Brain pericyte (primary cell): ENCODE data around the gene FITM2.
"Not testable (repeated sequence)": the region's sequence is repeated elsewhere in the genome, so short reads cannot be mapped to it uniquely, and the experiment has no call there.

Experiments used
- DNase-seq: peaks from one replicate; pipeline ENCODE4 v3.0.0-alpha.2; 2012; ENCODE audit warnings: low read depth, low spot score

FITM2 gene

DNA sequence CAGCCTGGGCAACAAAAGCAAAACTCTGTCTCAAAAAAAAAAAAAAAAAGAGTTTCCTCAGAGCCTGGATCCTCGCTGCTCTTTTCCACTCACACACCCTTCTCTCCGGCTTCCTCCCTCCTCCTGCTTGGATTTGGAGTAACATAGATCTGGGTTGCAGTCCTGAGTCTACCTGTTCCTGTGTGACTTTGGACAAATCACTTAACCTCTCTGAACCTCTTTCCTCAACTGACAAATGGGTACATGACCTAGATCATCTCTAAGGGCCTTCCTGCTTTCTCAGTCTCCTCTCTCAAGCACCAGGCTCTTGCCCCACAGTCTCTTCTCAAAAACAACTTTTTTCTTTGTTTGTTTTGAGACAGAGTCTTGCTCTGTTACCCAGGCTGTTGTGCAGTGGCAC, 20.2 kb upstream of the FITM2 start:
- no peak for DNase-seq

GRCh38 chr20:44328428-44328827, 17.4 kb upstream of the FITM2 start:
- DNase-seq = no peak

- DNase-seq = not testable (repeated sequence)
Observed at GRCh38 chr20:44327748-44328147, 16.7 kb upstream of the FITM2 start.

DNA sequence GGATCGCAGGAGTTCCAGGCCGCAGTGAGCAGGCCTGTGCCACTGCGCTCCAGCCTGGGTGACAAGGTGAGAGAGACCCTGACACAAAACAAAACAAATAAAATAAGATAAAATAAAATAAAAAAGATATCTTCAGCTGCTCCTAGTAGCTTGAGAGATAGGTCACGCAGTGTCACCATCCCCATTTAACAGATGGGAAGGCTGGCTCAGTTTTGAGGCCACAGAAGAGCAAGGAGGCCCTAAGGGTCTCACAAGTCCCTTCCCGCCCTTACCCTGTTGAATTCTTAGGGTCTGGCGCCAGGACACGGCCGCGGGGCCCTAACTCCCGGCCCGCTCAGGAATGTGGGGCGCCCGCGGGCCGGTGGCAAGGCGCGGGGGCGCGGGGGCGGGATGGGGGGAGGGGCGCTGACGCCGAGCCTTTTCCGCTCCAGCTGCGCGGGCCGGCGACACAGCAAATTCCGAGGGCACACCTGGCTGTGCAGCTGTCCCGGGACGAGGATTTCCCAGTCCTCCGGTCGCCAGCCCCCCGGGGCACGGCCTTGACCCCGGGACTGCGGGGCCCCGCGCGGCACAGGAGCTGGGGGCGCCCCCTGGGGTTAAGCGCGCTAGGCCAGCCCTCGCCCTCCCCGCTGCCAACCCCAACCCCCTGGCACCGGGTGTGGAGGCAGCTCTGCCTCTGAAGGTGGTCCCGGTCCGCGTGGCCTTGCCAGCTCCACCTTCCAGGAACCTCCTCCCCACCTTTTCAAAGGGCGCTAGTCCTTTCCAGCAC, 15.6 kb upstream of the FITM2 start:
- no peak for DNase-seq

- peak; percentile 22 for DNase-seq
Observed at GRCh38 chr20:44324343-44324742, 13.3 kb upstream of the FITM2 start.

DNA sequence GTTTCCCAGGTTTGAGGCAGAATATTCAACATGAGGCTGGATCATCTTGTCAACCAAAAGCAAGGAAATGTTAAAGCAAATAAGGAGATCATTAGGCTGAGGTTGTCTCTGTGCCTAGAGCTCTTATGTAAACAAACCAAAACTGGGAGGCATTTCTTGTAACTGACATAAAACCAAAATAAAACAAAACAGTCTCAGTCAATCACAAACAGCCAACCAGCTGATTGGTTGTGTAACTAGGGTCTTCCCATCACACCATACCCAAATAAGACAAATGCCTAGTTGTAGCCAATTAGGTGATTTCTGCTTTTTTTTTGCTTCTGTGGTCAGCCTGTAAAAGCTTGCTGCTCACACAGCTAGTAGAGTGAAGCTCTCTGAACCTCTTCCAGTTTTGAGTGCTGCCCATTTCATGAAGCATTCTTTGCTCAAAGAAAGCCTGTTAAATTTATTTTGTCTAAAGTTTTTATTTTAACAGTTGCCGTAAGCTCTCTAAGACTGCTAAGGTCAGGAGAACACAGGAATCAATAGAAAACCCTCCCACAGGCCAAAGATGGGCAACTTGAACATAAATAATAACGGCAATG, 8.9 kb upstream of the FITM2 start:
- DNase-seq = no peak

DNA sequence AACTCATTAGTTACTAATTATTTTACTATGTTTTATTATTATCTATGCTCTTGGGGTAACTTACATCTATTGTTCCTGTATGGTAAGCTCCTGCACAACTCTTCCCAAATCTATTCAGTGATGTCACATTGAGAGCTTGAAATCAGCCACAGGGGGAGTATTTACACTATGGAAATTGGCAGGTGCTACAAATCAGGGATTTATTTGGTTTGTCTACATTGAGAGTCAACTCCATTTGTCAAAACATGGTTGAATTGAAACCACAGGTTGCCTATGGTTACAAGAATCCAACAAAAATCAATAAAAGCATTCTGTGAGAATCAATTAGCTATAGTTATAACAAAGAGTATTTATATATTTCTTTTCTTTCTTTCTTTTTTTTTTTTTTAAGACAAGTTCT, 3.9 kb upstream of the FITM2 start:
- no peak for DNase-seq

DNA sequence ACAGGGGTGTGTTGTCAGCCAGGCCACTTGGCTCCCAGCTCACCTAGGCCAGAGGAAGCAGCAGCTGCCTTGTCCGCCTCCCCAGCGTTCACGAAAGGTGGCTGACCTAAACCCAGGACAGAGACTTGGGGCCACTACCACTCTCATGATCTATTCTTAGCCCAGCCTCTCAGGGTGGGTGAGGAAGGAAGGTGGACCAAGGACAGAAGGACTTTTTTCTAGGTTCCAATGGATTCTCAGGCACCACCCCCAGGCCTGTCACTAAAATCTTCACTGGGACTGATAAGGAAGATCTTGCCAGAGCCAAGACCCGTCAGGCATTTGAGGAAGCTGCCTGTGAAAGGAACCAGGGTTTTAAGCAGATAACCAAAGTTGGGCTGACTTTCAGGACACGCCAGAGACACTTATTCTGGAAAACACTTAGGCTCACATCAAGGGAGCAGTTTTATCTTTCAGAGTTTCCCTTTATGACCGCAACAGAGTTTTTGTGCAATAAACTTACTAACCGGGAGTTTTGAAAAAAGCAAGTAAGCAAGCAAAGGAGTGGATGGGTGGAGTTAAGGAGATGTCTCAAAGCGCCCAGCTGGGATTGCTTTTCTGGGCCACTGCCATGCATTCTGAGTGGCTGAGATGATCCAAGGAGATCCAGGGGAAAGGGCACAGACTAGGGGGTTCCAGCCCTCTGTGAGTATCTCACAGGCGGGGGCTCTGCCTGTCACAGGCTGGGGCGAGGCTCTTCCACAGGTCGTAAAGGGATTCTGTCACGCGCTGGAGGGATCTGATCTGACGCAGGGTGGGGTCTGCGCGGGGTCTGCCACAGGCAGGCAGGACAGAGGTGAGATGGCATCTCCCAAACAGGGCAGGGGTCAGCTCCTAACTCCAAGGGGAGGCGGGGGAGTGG, 989 bp downstream of the FITM2 start:
- DNase-seq = no peak

- no peak for DNase-seq
Observed at GRCh38 chr20:44306927-44307326, 4.1 kb downstream of the FITM2 start.

- no peak for DNase-seq
Observed at GRCh38 chr20:44304383-44304782, 6.6 kb downstream of the FITM2 start.

DNA sequence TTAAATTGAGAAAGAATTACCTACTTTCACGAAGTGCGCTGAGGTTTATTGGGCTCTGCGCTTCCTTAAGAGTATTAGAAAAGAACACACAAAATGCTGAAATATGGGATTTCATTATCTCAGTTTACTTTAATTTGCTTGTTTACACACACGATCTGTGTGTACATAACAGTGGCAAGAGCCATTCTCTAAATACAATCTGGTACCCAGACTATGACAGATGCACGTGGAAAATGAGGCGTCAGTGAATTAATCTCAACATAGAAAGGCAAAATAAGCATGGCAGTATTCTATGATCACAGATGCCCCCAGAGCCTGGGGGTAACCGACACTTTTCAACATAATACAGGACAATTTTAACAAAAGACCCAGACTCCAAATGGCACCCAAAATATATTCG, 8.3 kb downstream of the FITM2 start:
- no peak for DNase-seq

- no peak for DNase-seq
Observed at GRCh38 chr20:44302026-44302669, 8.9 kb downstream of the FITM2 start.

DNA sequence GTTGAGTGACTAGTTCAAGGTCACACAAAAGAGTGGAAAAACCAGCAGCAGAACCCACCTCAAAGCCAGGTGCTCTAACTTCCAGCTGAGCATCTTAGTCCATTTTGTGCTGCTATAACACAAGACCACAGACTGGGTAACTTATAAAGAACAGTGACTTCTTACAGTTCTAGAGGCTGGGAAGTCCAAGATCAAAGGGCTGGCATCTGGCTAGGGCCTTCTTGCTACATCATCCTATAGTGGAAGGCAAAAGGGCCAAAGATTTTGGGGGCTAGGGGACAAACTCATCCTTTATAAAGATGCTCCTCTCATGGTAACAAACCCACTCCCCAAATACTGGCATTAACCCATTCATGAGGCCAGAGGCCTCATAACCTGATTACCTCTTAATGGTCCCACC, 9.7 kb downstream of the FITM2 start:
- no peak for DNase-seq

DNA sequence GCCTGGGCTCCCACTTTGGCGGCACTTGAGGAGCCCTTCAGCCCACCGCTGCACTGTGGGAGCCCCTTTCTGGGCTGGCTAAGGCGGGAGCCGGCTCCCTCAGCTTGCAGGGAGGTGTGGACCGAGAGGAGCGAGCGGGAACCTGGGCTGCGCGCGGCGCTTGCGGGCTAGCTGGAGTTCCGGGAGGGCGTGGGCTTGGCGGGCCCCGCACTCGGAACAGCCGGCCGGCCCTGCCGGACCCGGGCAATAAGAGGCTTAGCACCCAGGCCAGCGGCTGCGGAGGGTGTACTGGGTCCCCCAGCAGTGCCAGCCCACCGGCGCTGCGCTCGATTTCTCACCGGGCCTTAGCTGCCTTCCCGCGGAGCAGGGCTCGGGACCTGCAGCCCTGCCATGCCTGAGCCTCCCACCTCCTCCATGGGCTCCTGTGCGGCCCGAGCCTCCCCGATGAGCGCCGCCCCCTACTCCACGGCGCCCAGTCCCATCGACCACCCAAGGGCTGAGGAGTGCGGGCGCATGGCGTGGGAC, 11.9 kb downstream of the FITM2 start:
- not testable (repeated sequence) for DNase-seq

DNA sequence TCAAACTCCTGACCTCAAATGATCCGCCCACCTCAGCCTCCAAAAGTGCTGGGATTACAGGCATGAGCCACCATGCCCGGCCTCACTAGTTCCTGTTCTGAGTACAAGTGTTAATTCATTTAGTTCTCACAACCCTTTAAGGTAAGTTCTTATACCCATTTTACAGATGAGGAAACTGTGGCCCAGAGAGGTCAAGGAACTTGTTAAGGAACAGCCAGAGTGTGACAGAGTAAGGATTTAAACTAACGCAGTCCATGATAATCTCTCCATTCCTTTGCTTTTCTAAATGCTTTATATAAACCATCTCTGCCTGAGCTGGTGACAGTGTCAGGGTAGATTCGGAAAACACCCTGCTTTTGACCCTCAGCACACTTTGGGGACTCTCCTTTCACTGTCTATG, 13.3 kb downstream of the FITM2 start:
- no peak for DNase-seq

GRCh38 chr20:44296011-44296410, 15.0 kb downstream of the FITM2 start:
- DNase-seq = no peak

GRCh38 chr20:44291754-44292153, 19.2 kb downstream of the FITM2 start:
- no peak for DNase-seq

- no peak for DNase-seq
Observed at GRCh38 chr20:44288252-44288651, 22.8 kb downstream of the FITM2 start.

DNA sequence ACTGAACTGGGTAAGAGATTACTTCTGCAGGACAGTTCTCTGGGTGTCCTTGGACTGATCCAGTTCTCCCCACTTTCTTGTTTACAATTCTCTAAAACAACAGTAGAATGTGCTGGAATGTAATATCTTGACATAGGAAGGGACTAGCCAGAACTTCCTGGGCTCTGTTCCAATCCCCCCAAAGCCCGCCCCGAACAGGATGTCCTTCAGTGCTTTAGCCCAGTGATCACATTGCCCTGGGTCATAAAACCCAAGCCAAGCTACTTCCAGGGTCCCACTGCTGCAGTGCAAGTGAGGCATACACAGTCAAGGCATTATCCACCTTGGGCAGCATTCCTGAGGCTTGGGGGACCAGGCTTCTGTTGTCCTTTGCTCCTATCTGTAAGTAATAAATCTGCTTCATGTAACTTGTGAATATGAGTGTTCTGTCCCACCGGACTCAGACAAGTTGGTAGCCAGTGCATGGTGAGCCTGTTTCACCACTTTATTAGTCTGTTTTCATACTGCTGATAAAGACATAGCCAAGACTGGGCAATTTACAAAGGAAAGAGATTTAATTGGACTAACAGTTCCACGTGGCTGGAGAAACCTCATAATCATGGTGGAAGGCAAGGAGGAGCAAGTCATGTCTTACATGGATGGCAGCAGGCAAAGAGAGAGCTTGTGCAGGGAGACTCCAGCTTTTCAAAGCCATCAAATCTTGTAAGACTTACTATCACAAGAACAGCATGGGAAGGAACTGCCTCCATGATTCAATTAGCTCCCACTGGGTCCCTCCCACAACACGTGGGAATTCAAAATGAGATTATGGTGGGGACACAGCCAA, 23.5 kb downstream of the FITM2 start:
- DNase-seq = no peak

- DNase-seq = no peak
Observed at GRCh38 chr20:44284032-44284431, 27.0 kb downstream of the FITM2 start.

GRCh38 chr20:44282192-44282591, 28.8 kb downstream of the FITM2 start:
- no peak for DNase-seq
